ENCODE data around the gene NFIB.

The NFIB gene

DNA sequence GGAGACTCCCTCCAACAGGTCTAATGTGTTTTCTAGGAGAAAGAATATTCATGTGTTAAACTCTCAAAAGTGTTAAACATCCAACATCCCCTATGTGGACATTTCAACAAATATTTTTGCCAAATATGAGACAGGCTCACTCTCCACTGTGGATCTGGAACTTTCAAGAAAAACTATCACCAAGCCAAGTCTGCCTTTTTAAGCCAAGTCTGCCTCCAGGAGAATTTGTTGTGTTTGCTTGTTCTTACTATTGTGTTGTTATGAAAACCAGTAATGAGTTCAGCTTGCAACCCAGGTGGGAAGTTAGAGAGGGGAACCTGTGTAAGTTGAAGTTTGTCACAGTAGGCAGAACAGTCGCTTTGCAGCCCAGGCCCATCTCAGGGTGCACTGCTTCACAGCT, 228.1 kb downstream of the NFIB start:
- no peak overlapping the region for H3K4me3 ChIP-seq (ENCODE audit: low read depth, low read length)
- no peak for TF ChIP-seq CTCF (IDR thresholded peaks at IDR 0.05; ENCODE audit: borderline replicate concordance, insufficient read depth, low read depth, low read length)

GRCh38 chr9:14084867-14085266, 229.1 kb downstream of the NFIB start:
- no peak for TF ChIP-seq CTCF (IDR thresholded peaks at IDR 0.05; ENCODE audit: borderline replicate concordance, insufficient read depth, low read depth, low read length)
- no peak overlapping the region for H3K4me3 ChIP-seq (ENCODE audit: low read depth, low read length)

DNA sequence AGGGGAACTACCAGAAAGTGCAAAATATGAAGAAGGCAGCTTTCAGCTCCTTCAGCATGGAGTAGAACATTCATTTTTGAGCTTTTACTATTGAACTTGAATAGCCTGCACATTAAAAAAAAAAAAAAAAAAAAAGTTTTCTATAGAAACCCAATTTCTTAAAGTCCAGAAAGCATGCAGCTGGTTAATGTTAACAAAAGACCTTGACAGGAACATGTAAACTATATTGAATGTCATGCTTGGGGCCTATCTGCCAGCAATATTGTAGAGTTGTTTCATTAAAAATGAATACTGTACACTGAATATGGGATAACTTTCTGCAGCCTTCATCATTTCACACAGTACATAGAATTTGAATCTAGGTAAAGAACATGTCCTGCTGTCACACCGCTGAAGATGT, 230.6 kb downstream of the NFIB start:
- TF ChIP-seq CTCF (IDR thresholded peaks at IDR 0.05; ENCODE audit: borderline replicate concordance, insufficient read depth, low read depth, low read length): no peak
- no peak overlapping the region for H3K4me3 ChIP-seq (ENCODE audit: low read depth, low read length)

DNA sequence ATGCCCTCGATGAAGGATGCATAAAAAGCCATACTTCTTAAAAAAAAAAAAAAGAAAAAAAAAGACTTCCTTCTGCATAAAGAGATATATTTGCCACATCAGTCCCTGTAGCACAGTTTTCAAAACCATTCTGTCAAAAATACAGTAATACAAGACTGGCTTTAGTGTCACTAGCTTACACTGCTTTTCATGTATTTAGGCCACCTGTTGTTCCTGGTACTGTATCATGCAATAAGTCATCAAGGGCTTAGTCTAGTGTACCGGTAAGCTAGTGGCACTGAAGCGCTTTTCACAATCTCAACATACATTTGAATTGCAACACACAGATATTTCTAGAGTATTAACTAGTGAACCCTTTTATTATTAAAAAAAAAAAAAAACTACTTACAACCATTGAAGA, 231.2 kb downstream of the NFIB start:
- TF ChIP-seq CTCF (IDR thresholded peaks at IDR 0.05; ENCODE audit: borderline replicate concordance, insufficient read depth, low read depth, low read length): no peak
- no peak overlapping the region for H3K4me3 ChIP-seq (ENCODE audit: low read depth, low read length)

DNA sequence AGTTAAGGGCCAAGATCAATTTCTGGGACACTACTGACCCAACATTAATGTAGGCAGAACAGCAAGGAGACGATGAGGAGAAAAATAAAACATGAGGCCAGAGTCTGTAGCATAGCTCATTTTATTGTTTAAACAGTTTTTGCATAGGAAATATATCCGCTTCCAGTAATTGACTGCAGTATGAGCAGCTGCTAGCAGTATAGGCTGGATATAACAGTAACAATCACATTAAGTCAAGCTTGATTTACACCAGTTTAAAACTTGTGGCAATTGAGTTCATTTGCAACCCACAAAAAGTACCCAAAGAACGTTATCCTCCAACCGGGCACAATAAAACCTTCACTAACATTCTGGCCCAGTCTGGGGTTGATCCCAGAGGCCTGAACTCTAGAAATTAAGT, 232.2 kb downstream of the NFIB start:
- no peak for TF ChIP-seq CTCF (IDR thresholded peaks at IDR 0.05; ENCODE audit: borderline replicate concordance, insufficient read depth, low read depth, low read length)
- H3K4me3 ChIP-seq (ENCODE audit: low read depth, low read length): no peak overlapping the region

DNA sequence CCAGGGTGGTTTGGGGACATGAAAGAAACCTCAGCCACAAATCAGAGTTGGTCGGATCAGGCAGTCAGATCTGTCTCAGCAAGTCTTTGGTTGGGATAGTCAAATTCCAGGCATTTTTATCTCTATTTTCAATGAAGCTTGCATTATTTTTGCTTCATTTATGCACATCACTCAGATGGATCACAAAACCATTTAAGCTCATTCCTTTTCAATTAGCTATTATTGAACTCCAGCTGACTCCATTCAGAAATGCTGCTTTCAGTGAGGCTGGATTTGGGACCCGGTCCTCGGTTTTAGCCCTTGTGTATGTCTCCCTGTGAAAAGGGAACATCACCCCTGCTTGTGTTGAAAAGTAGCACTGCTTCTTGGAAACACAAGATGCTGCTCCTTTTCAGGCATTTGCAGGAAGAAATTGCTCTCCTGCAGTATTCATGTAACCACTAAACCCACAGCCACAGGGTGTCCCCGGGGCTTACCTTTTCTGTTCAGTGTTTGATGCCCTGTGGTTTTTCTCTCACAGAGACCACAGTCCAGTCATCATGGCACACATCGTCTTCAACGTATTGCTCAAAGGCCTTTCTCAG, 232.9 kb downstream of the NFIB start:
- no peak overlapping the region for H3K4me3 ChIP-seq (ENCODE audit: low read depth, low read length)
- TF ChIP-seq CTCF (IDR thresholded peaks at IDR 0.05; ENCODE audit: borderline replicate concordance, insufficient read depth, low read depth, low read length): no peak

GRCh38 chr9:14079440-14079839, 234.5 kb downstream of the NFIB start:
- no peak for TF ChIP-seq CTCF (IDR thresholded peaks at IDR 0.05; ENCODE audit: borderline replicate concordance, insufficient read depth, low read depth, low read length)
- no peak overlapping the region for H3K4me3 ChIP-seq (ENCODE audit: low read depth, low read length)
